Dedifferentiated amniotic fluid mesenchymal stem cell (primary cell): Measurements from ENCODE around the gene DDAH2.

Experiments
- DNase-seq: peaks from one replicate; pipeline ENCODE4 v3.0.0-alpha.2; 2016; ENCODE audit errors: extremely low spot score

Gene DDAH2

GRCh38 chr6:31760790-31761189 is 31.7 kb upstream of the DDAH2 start:
- DNase-seq, result no peak

GRCh38 chr6:31758281-31758680 is 29.2 kb upstream of the DDAH2 start:
- DNase-seq, result no peak

GRCh38 chr6:31752739-31753319 is 23.7 kb upstream of the DDAH2 start:
- DNase-seq, result no peak

- no peak for DNase-seq
These were observed 21.4 kb upstream of the DDAH2 start for GRCh38 chr6:31750411-31751022.

GRCh38 chr6:31749301-31750036 is 20.4 kb upstream of the DDAH2 start:
- DNase-seq, result no peak

GRCh38 chr6:31744422-31744821 is 15.3 kb upstream of the DDAH2 start:
- no peak for DNase-seq

GRCh38 chr6:31742894-31743293 is 13.8 kb upstream of the DDAH2 start:
- no peak for DNase-seq

- DNase-seq, result no peak
These were observed 12.7 kb upstream of the DDAH2 start for GRCh38 chr6:31741815-31742214.

GRCh38 chr6:31740397-31741223 is 11.5 kb upstream of the DDAH2 start:
- DNase-seq, result no peak

- DNase-seq, result peak; percentile 99
These were observed 10.7 kb upstream of the DDAH2 start, which contains the start of gene MSH5 for GRCh38 chr6:31739639-31740396. TSS of gene MSH5 (plus strand) at chr6:31740005. CDS start at chr6:31740467, 462 bp downstream.

- DNase-seq, result peak; percentile 41
These were observed 9.2 kb upstream of the DDAH2 start for GRCh38 chr6:31737991-31738979.

GRCh38 chr6:31737315-31737990 is 8.4 kb upstream of the DDAH2 start:
- no peak for DNase-seq

GRCh38 chr6:31736768-31737314 is 7.7 kb upstream of the DDAH2 start:
- no peak for DNase-seq

- DNase-seq, result peak; percentile 66
These were observed 7.1 kb upstream of the DDAH2 start, which contains the start of gene CLIC1 for GRCh38 chr6:31736021-31736767. TSS of gene CLIC1 (minus strand) at chr6:31736530. CDS start at chr6:31736300, 230 bp downstream.

- DNase-seq, result no peak
These were observed 5.8 kb upstream of the DDAH2 start for GRCh38 chr6:31734821-31735406.

- DNase-seq, result no peak
These were observed 5.2 kb upstream of the DDAH2 start for GRCh38 chr6:31734247-31734820.

- no peak for DNase-seq
These were observed 4.6 kb upstream of the DDAH2 start for GRCh38 chr6:31733734-31734133.

GRCh38 chr6:31732029-31732428 is 2.9 kb upstream of the DDAH2 start:
- DNase-seq, result no peak
